Measurements from ENCODE around the gene ADAM10.

ADAM10 gene

GRCh38 chr15:58588096-58588495 lies 161.4 kb downstream of the ADAM10 start:
- DNase-seq (ENCODE audit: extremely low read depth, low read depth): no peak
- no peak for TF ChIP-seq CTCF (IDR thresholded peaks at IDR 0.05; ENCODE audit: low read depth, low read length)

GRCh38 chr15:58587486-58587885 lies 162.0 kb downstream of the ADAM10 start:
- no peak for DNase-seq (ENCODE audit: extremely low read depth, low read depth)
- no peak for TF ChIP-seq CTCF (IDR thresholded peaks at IDR 0.05; ENCODE audit: low read depth, low read length)

- DNase-seq (ENCODE audit: extremely low read depth, low read depth): no peak
- no peak for TF ChIP-seq CTCF (IDR thresholded peaks at IDR 0.05; ENCODE audit: low read depth, low read length)
These were observed 163.6 kb downstream of the ADAM10 start for GRCh38 chr15:58585693-58586443.

GRCh38 chr15:58584789-58585461 lies 164.6 kb downstream of the ADAM10 start:
- DNase-seq (ENCODE audit: extremely low read depth, low read depth): no peak
- no peak for TF ChIP-seq CTCF (IDR thresholded peaks at IDR 0.05; ENCODE audit: low read depth, low read length)

GRCh38 chr15:58583171-58583908 lies 166.2 kb downstream of the ADAM10 start:
- TF ChIP-seq CTCF (IDR thresholded peaks at IDR 0.05; ENCODE audit: low read depth, low read length): no peak

GRCh38 chr15:58582160-58582559 lies 167.3 kb downstream of the ADAM10 start:
- TF ChIP-seq CTCF (IDR thresholded peaks at IDR 0.05; ENCODE audit: low read depth, low read length): no peak
- no peak for DNase-seq (ENCODE audit: extremely low read depth, low read depth)

More at GRCh38 chr15:58583171-58583908, 166.2 kb downstream of the ADAM10 start:
- no peak for DNase-seq (ENCODE audit: extremely low read depth, low read depth)

- no peak for TF ChIP-seq CTCF (IDR thresholded peaks at IDR 0.05; ENCODE audit: low read depth, low read length)
- no peak for DNase-seq (ENCODE audit: extremely low read depth, low read depth)
These were observed 172.8 kb downstream of the ADAM10 start for GRCh38 chr15:58576657-58577056.
